ENCODE data around the gene PEPD.

Gene PEPD

GRCh38 chr19:33459222-33460090 is 62.1 kb downstream of the PEPD start:
- no peak for DNase-seq (ENCODE audit: low read depth in 2 of 2)

GRCh38 chr19:33458807-33459206 is 62.8 kb downstream of the PEPD start:
- no peak for DNase-seq (ENCODE audit: low read depth in 2 of 2)

- no peak for DNase-seq (ENCODE audit: low read depth in 2 of 2)
These were observed 63.4 kb downstream of the PEPD start for GRCh38 chr19:33458171-33458633.

GRCh38 chr19:33456845-33457220 is 64.8 kb downstream of the PEPD start:
- DNase-seq (ENCODE audit: low read depth in 2 of 2): no peak

GRCh38 chr19:33456076-33456844 is 65.3 kb downstream of the PEPD start:
- no peak for DNase-seq (ENCODE audit: low read depth in 2 of 2)

- DNase-seq (ENCODE audit: low read depth in 2 of 2): no peak
These were observed 68.3 kb downstream of the PEPD start for GRCh38 chr19:33453265-33453664.

GRCh38 chr19:33450689-33451088 is 70.9 kb downstream of the PEPD start:
- DNase-seq (ENCODE audit: low read depth in 2 of 2): no peak

GRCh38 chr19:33449799-33450198 is 71.8 kb downstream of the PEPD start:
- no peak for DNase-seq (ENCODE audit: low read depth in 2 of 2)

- DNase-seq (ENCODE audit: low read depth in 2 of 2): no peak
These were observed 73.5 kb downstream of the PEPD start for GRCh38 chr19:33448159-33448516.

- no peak for DNase-seq (ENCODE audit: low read depth in 2 of 2)
These were observed 74.0 kb downstream of the PEPD start for GRCh38 chr19:33447336-33448158.

- no peak for DNase-seq (ENCODE audit: low read depth in 2 of 2)
These were observed 75.0 kb downstream of the PEPD start for GRCh38 chr19:33446330-33447293.

GRCh38 chr19:33445442-33446329 is 75.9 kb downstream of the PEPD start:
- DNase-seq (ENCODE audit: low read depth in 2 of 2): no peak

- DNase-seq (ENCODE audit: low read depth in 2 of 2): no peak
These were observed 76.8 kb downstream of the PEPD start for GRCh38 chr19:33444562-33445441.

- DNase-seq (ENCODE audit: low read depth in 2 of 2): no peak
These were observed 77.7 kb downstream of the PEPD start for GRCh38 chr19:33443638-33444561.

GRCh38 chr19:33442706-33443105 is 78.9 kb downstream of the PEPD start:
- DNase-seq (ENCODE audit: low read depth in 2 of 2): no peak

GRCh38 chr19:33441828-33442227 is 79.8 kb downstream of the PEPD start:
- no peak for DNase-seq (ENCODE audit: low read depth in 2 of 2)

- DNase-seq (ENCODE audit: low read depth in 2 of 2): no peak
These were observed 80.3 kb downstream of the PEPD start for GRCh38 chr19:33441277-33441699.

- DNase-seq (ENCODE audit: low read depth in 2 of 2): no peak
These were observed 80.9 kb downstream of the PEPD start for GRCh38 chr19:33440682-33441081.
